Fibroblast of skin of back (primary cell): ENCODE results near the gene ABCA5.

Source experiments
- DNase-seq: peaks from one replicate; pipeline ENCODE4 v3.0.0-alpha.2; 2013

Gene ABCA5

GRCh38 chr17:69250641-69251040, 76.3 kb downstream of the ABCA5 start:
- peak; percentile 16 for DNase-seq

GRCh38 chr17:69246726-69247375, 80.1 kb downstream of the ABCA5 start:
- peak; percentile 40 for DNase-seq

GRCh38 chr17:69246202-69246601, 80.7 kb downstream of the ABCA5 start:
- DNase-seq = no peak

- DNase-seq = no peak
Measured at GRCh38 chr17:69245617-69246016, 81.3 kb downstream of the ABCA5 start.

- no peak for DNase-seq
Measured at GRCh38 chr17:69239611-69240600, 87.0 kb downstream of the ABCA5 start.

GRCh38 chr17:69236946-69237345, 90.0 kb downstream of the ABCA5 start:
- no peak for DNase-seq

- no peak for DNase-seq
Measured at GRCh38 chr17:69236464-69236863, 90.5 kb downstream of the ABCA5 start.

- DNase-seq = peak; percentile 75
Measured at GRCh38 chr17:69235338-69236058, 91.4 kb downstream of the ABCA5 start.

- no peak for DNase-seq
Measured at GRCh38 chr17:69232650-69233049, 94.3 kb downstream of the ABCA5 start.

GRCh38 chr17:69231521-69231920, 95.4 kb downstream of the ABCA5 start:
- no peak for DNase-seq

GRCh38 chr17:69230939-69231338, 96.0 kb downstream of the ABCA5 start:
- DNase-seq = no peak

GRCh38 chr17:69228576-69228975, 98.4 kb downstream of the ABCA5 start, which contains the start of gene ABCA10:
TSS of gene ABCA10 (minus strand) at chr17:69228824. CDS start at chr17:69225358, 3,466 bp downstream.
- no peak for DNase-seq

- no peak for DNase-seq
Measured at GRCh38 chr17:69228018-69228417, 98.9 kb downstream of the ABCA5 start.

GRCh38 chr17:69227541-69227940, 99.4 kb downstream of the ABCA5 start:
- no peak for DNase-seq

GRCh38 chr17:69223809-69224208, 103.1 kb downstream of the ABCA5 start:
- DNase-seq = peak; percentile 17

- DNase-seq = no peak
Measured at GRCh38 chr17:69222707-69223258, 104.2 kb downstream of the ABCA5 start.

GRCh38 chr17:69220098-69220497, 106.8 kb downstream of the ABCA5 start:
- DNase-seq = no peak

- DNase-seq = no peak
Measured at GRCh38 chr17:69218986-69219385, 107.9 kb downstream of the ABCA5 start.

- no peak for DNase-seq
Measured at GRCh38 chr17:69213059-69213813, 113.7 kb downstream of the ABCA5 start.

- no peak for DNase-seq
Measured at GRCh38 chr17:69208640-69209039, 118.3 kb downstream of the ABCA5 start.

- no peak for DNase-seq
Measured at GRCh38 chr17:69207151-69207550, 119.8 kb downstream of the ABCA5 start.

- no peak for DNase-seq
Measured at GRCh38 chr17:69198238-69198637, 128.7 kb downstream of the ABCA5 start.
